ENCODE data around the gene NAA16. TPM values are rescaled to one million over a fixed set of nuclear protein-coding genes. Genes with fewer than 3 reads are reported as not detected.

Gene NAA16
- total RNA-seq, 2 donors from 2014 or later: 28.3 to 36.3 TPM

DNA sequence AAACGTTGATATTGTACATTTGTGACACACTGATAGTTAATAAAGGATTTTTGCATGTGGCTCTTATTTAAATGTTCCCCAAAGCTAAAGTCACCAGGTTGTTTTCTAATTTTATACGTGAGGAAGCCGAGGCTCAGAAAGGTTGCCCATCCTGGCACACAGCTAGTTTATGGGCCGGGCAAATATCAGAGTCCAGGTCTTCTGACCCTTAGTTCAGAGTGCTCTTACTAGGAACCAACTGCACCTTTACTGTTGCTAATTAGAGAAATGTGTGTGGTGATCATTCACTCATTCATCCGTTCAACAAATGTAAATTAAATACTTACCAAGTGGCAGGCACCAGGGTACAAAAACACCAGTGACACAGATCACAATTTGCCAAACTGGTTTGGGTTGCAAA lies 100.0 kb downstream of the NAA16 start:
- H3K27ac ChIP-seq: no peak overlapping the region
- peaks cover 0 to 4% of the 10 kb centered on the region in 2 donors for H3K4me1 ChIP-seq (ENCODE audit: control insufficient read depth in 1 of 2, low read depth in 2 of 2)
- no peak for ATAC-seq (ENCODE audit: insufficient number of reproducible peaks, low FRiP score, low read depth)
- TF ChIP-seq, protein P1, sequence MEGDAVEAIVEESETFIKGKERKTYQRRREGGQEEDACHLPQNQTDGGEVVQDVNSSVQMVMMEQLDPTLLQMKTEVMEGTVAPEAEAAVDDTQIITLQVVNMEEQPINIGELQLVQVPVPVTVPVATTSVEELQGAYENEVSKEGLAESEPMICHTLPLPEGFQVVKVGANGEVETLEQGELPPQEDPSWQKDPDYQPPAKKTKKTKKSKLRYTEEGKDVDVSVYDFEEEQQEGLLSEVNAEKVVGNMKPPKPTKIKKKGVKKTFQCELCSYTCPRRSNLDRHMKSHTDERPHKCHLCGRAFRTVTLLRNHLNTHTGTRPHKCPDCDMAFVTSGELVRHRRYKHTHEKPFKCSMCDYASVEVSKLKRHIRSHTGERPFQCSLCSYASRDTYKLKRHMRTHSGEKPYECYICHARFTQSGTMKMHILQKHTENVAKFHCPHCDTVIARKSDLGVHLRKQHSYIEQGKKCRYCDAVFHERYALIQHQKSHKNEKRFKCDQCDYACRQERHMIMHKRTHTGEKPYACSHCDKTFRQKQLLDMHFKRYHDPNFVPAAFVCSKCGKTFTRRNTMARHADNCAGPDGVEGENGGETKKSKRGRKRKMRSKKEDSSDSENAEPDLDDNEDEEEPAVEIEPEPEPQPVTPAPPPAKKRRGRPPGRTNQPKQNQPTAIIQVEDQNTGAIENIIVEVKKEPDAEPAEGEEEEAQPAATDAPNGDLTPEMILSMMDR (IDR thresholded peaks at IDR 0.05): no peak
- H3K27me3 ChIP-seq (replicated peaks; ENCODE audit: insufficient read depth): no peaks in the 10 kb centered on the region
- no peaks in the 10 kb centered on the region for H3K36me3 ChIP-seq
- DNase-seq (ENCODE audit: low spot score): no peak
- H3K4me3 ChIP-seq: no peak overlapping the region
- no peaks in the 10 kb centered on the region for H3K9me3 ChIP-seq

DNA sequence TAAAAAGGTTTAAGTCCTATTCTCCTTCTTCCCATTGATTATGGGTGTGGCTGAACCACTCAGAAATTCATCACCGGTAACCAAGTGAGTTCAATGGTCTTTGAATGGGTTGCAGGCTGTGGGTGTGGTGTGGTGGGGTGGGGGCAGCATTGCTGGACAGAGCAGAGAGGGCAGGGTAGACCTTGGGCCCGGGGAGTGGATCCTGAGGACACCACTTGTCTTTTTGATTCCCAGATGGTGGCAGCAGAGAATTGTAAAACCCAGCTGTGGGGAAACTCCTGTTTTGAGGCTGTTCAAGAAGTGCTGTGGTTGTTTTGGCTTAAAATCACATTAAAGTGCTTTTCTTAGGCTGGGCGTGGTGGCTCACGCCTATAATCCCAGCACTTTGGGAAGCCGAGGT lies 100.5 kb downstream of the NAA16 start:
- Histone ChIP-seq H3K4me1 (ENCODE audit: control insufficient read depth in 1 of 2, low read depth in 2 of 2) (peaks cover 0 to 4% of the 10 kb centered on the region in 2 donors), H3K4me3 (no peak overlapping the region), H3K36me3 (no peaks in the 10 kb centered on the region), H3K27me3 (replicated peaks; ENCODE audit: insufficient read depth) (no peaks in the 10 kb centered on the region), H3K9me3 (no peaks in the 10 kb centered on the region), H3K27ac (no peak overlapping the region)
- ATAC-seq (ENCODE audit: insufficient number of reproducible peaks, low FRiP score, low read depth) (no peak), DNase-seq (ENCODE audit: low spot score) (no peak)
- TF ChIP-seq, protein P1 (IDR thresholded peaks at IDR 0.05): no peak

DNA sequence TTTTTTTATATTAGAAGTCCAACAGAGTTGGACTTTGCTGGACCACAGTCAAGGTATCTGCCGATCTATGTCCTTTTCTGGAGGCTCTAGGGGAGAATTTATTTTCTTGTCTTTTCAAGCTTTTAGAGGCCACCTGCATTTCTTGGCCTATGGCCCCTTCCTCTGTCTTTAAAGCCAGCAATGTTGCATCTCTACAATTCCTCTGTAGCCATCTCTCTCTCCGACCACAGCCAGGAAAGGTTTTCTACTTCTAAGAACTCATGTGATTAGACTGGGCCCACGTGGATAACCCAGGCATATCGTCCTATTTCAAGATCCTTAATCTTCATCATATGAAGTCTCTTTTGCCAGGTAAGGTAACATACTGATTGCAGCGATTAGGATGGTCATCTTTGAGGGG lies 102.8 kb downstream of the NAA16 start:
- Histone ChIP-seq H3K27ac (no peak overlapping the region), H3K27me3 (replicated peaks; ENCODE audit: insufficient read depth) (no peaks in the 10 kb centered on the region), H3K9me3 (no peaks in the 10 kb centered on the region), H3K36me3 (no peaks in the 10 kb centered on the region), H3K4me1 (ENCODE audit: control insufficient read depth in 1 of 2, low read depth in 2 of 2) (peaks cover 0 to 4% of the 10 kb centered on the region in 2 donors), H3K4me3 (no peak overlapping the region)
- DNase-seq (ENCODE audit: low spot score) (no peak), ATAC-seq (ENCODE audit: insufficient number of reproducible peaks, low FRiP score, low read depth) (no peak)
- TF ChIP-seq, protein P1 (IDR thresholded peaks at IDR 0.05): no peak

DNA sequence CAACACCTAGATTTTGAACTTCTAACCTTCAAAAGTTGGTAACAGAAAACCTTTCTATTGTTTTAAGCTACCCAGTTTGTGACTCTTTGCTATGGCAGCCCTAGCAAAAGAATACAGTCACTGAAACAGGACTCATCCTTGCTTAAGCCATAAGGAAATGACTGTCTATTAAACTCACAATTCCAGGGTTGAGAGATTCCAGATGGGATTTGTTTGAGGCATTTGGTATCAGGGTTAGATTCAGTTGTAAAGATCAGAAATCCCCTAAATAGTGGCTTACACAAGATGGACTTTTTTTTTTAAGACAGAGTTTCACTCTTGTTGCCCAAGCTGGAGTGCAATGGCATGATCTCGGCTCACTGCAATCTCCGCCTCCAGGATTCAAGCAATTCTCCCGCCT lies 105.2 kb downstream of the NAA16 start:
- no peaks in the 10 kb centered on the region for H3K36me3 ChIP-seq
- H3K27ac ChIP-seq: no peak overlapping the region
- no peak for ATAC-seq (ENCODE audit: insufficient number of reproducible peaks, low FRiP score, low read depth)
- H3K4me1 ChIP-seq (ENCODE audit: control insufficient read depth in 1 of 2, low read depth in 2 of 2): peaks cover 0 to 4% of the 10 kb centered on the region in 2 donors
- TF ChIP-seq, protein P1 (IDR thresholded peaks at IDR 0.05): no peak
- no peaks in the 10 kb centered on the region for H3K27me3 ChIP-seq (replicated peaks; ENCODE audit: insufficient read depth)
- DNase-seq (ENCODE audit: low spot score): no peak
- no peaks in the 10 kb centered on the region for H3K9me3 ChIP-seq
- H3K4me3 ChIP-seq: no peak overlapping the region

DNA sequence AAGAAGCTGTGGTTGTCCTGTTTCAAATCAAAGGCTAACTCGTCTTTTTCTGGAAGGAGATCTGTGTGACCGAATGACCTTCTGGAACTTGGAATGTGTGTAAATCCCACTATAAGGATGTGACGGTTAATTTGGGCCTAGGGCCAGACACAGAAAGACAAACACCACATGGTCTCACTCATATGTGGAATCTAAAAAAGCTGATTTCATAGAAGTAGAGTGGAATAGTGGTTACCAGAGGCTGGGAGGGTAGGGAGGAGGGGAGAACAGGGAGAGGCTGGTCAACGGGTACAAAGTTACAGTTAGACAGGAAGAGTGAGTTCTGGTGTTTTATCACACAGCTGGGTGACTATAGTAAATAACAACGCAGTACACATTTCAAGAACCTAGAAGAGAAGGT lies 107.0 kb downstream of the NAA16 start:
- Histone ChIP-seq H3K4me1 (ENCODE audit: control insufficient read depth in 1 of 2, low read depth in 2 of 2) (no peaks in the 10 kb centered on the region), H3K36me3 (no peaks in the 10 kb centered on the region), H3K27me3 (replicated peaks; ENCODE audit: insufficient read depth) (no peaks in the 10 kb centered on the region), H3K27ac (no peak overlapping the region), H3K4me3 (no peak overlapping the region), H3K9me3 (no peaks in the 10 kb centered on the region)
- no peak for ATAC-seq (ENCODE audit: insufficient number of reproducible peaks, low FRiP score, low read depth)
- TF ChIP-seq, protein P1 (IDR thresholded peaks at IDR 0.05): no peak
- no peak for DNase-seq (ENCODE audit: low spot score)
